ENCODE measurements around the gene MZT2B.
"Not testable (repeated sequence)": the region's sequence is repeated elsewhere in the genome, so short reads cannot be mapped to it uniquely, and the experiment has no call there.

GRCh38 chr2:130145006-130145414 is 37.1 kb upstream of the MZT2B start, which contains the start of gene CCDC74B:
- not testable (repeated sequence) for TF ChIP-seq POLR2A, CTCF (IDR thresholded peaks at IDR 0.05)
